GM10266 (cell line): ENCODE data around the gene ONECUT3.
A peak's percentile ranks its signal among the peaks of the same experiment; 100 is the strongest.

ENCODE experiments used
- DNase-seq: peaks from one replicate; pipeline ENCODE4 v3.0.0; 2012; ENCODE audit errors: extremely low spot score
- TF ChIP-seq, protein P1 (sequence below): IDR thresholded peaks from 2 replicates; pipeline ENCODE4 v1.5.1; 2012; ENCODE audit warnings: mild to moderate bottlenecking, low read depth; ENCODE audit not compliant: control insufficient read depth, insufficient read depth; ENCODE audit errors: missing control alignments

ONECUT3 gene

DNA sequence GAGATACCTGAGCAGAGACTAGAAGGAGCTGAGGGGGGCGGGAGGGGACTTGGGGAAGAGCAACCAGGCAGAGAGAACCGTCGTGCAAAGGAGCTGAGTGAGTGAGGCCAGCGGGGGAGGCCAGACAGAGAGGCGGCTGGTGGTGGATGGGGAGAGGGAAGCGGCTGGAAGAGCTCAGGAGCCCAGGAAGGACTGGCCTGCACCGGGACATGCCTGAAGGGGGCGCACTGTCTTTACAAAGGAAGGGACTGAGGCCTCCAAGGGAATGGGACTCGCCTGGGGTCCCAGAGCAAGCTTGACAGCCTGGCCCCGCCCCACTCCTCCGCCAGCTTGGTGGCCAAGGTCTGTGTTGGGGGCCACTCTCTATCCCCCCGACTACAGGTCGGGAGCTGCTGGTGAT lies 14.9 kb downstream of the ONECUT3 start:
- no peak for DNase-seq
- TF ChIP-seq, protein P1, sequence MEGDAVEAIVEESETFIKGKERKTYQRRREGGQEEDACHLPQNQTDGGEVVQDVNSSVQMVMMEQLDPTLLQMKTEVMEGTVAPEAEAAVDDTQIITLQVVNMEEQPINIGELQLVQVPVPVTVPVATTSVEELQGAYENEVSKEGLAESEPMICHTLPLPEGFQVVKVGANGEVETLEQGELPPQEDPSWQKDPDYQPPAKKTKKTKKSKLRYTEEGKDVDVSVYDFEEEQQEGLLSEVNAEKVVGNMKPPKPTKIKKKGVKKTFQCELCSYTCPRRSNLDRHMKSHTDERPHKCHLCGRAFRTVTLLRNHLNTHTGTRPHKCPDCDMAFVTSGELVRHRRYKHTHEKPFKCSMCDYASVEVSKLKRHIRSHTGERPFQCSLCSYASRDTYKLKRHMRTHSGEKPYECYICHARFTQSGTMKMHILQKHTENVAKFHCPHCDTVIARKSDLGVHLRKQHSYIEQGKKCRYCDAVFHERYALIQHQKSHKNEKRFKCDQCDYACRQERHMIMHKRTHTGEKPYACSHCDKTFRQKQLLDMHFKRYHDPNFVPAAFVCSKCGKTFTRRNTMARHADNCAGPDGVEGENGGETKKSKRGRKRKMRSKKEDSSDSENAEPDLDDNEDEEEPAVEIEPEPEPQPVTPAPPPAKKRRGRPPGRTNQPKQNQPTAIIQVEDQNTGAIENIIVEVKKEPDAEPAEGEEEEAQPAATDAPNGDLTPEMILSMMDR, result peak; percentile 39

DNA sequence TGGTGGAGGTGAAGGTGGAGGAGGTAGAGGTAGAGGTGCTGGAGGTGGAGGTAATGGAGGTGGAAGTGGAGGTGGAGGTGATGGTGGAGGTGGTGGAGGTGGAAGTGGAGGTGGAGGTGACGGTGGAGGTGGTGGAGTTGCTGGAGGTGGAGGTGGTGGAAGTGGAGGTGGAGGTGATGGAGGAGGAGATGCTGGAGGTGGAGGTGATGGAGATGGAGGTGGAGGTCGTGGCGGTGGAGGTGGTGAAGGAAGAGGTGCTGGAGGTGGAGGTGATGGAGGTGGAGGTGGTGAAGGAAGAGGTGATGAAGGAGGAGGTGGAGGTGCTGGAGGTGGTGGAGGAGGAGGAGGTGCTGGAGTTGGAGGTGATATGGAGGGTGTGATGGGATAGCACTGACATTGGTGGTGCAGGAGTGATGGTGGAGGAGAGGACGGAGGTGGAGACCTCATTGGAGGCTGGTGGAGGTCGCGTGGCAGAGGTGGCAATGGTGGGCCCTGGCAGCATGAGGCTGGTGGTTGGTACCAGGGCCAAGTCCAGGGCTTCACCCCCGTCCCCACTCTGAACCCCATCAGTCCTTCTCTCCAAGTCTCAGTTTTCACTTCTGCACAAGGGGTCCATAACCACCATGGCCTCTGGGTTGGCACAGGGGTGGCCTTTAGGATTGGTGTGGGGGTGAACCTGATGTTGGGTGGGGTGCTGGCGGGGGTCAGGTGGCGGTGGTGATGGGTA lies 15.8 kb downstream of the ONECUT3 start:
- TF ChIP-seq, protein P1, result no peak

DNA sequence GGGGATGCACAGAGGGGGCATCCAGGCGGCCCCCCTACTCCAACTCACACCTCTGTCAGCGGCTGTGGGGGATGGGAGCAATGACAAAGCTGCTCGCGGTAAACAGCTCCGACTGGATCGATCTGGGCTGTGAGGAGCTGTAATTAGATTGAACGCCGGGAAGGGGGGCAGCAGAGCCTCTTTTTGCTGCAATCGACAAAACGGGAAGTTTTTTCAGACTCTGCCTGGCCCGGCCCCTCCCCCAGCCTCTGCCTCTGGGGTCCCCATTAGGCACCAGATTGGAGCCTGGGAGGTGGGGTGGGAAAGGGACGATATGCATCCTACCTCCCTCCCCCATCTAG lies 16.3 kb downstream of the ONECUT3 start:
- TF ChIP-seq, protein P1, result no peak
- no peak for DNase-seq

More for the DNA sequence above, 15.8 kb downstream of the ONECUT3 start:
- no peak for DNase-seq

DNA sequence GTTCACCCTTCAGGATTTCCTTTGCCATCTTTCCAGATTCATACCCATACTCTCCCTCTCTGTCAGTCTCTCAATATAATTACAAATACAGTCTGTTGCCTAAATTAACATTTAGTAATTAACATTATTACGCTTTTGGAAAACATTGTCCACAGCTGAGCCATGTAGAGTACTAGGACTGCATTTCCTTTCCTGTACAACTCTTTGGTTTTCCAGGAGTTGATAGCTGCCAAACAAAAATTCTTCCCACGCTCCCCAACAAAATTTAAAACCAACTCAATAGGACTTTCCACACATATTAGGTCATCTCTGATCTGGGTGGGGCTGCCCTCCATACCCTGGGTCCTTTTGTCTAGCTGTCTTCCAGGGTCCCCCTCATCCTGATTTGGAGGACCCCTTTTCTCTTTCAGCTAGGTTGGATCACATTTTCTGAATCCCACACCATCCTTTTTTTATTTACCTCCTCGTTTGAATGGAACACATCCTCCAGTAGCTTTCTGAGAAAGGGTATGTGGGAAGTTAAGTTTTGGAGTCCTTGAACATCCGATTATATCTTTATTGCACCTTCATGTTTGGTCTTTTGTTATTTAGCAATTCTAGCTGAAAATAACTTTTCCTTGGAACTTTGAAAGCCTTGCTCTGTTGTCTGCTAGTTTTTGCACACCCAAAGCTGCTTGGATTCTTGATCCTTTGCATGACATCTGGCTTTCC lies 17.7 kb downstream of the ONECUT3 start:
- TF ChIP-seq, protein P1, result no peak
- DNase-seq, result no peak

DNA sequence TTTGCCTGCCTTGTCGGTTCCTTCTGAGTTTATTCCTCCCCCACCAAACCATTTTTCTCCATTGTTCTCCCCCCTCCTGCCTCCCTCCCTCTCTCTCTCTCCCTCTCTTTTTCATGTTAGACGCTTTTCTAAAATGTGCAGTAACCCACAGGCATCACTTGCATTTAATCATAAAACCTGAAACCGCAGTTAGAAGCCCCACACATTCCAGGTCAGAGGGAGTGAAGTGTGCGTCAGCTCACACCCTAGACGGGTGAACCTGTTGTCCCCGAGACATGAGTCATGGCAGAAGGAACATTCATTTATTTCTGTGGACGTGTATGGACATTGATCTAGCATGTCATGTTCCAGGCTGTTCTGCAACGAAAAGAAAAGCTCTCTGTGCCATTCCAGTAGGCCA lies 19.9 kb downstream of the ONECUT3 start:
- TF ChIP-seq, protein P1, result no peak
- no peak for DNase-seq

DNA sequence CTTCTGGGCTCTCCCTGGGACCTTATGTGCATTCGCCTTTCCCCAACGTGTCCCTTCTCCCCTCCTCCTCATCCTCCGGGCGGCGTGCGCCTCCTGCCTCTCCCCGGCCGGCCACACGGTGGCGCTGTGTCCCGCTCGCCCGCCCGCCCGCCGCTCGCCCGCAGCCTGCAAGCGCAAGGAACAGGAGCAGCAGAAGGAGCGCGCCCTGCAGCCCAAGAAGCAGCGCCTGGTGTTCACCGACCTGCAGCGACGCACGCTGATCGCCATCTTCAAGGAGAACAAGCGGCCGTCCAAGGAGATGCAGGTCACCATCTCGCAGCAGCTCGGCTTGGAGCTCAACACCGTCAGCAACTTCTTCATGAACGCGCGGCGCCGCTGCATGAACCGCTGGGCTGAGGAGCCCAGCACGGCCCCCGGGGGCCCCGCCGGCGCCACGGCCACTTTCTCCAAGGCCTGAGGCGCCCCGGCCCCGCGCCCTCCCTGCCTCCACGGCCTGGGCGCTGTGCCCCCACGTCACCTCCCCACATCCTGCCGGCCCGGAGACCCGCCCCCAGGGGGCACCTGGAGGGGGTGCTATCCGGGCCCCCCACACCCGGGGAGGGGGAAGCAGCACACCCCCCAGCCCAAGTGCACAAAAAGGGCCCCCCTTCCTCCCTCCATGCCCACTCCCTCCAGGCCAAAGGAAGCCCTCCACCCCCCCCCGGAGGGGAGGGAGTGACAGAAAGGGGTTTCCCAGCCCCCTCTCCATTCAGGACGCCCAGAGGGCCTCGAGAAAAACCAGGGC lies 21.9 kb downstream of the ONECUT3 start:
- TF ChIP-seq, protein P1, result peak; percentile 44
- no peak for DNase-seq
